ENCODE results near the gene TBC1D9. TPM values are rescaled to one million over a fixed set of nuclear protein-coding genes. Genes with fewer than 3 reads are reported as not detected.

TBC1D9 gene
- total and polyA plus RNA-seq, 11 donors: 4.6 to 26.5 (median 13.3) TPM

- TF ChIP-seq CTCF (IDR thresholded peaks at IDR 0.05) (no peak), POLR2A (IDR thresholded peaks at IDR 0.05) (no peak)
- Histone ChIP-seq H3K9me3 (no peaks in the 10 kb centered on the region), H3K36me3 (no peaks in the 10 kb centered on the region), H3K4me3 (no peak overlapping the region), H3K4me1 (peaks cover 4 to 26% (median 10%) of the 10 kb centered on the region in 12 donors), H3K27me3 (no peaks in the 10 kb centered on the region), H3K27ac (no peak overlapping the region)
- intact Hi-C loops (cut with DNase I): loop anchor here in 3 of 10 donors (5.0 to 10.0 kb wide), 2 partner anchors 76 to 78 kb away; partner anchors contain the start of gene ELMOD2 (in 3 of the 3)
- WGBS, 4 donors: 83 to 89% (median 87%) methylated on average over 8 of the region's 8 CpGs
- ATAC-seq: no peak
- no peak for DNase-seq
Measured at GRCh38 chr4:140600408-140600807, 155.8 kb downstream of the TBC1D9 start.

- 56 to 79% (median 71%) methylated on average over 1 of the region's 1 CpG for WGBS, 4 donors
- Histone ChIP-seq H3K9me3 (peaks cover 0 to 6% (median 0%) of the 10 kb centered on the region in 12 donors), H3K27ac (no peak overlapping the region), H3K4me3 (no peak overlapping the region), H3K27me3 (no peaks in the 10 kb centered on the region), H3K4me1 (no peaks in the 10 kb centered on the region), H3K36me3 (no peaks in the 10 kb centered on the region)
- intact Hi-C loops (cut with DNase I): loop anchor here in 2 of 10 donors (5.0 to 10.0 kb wide), 2 partner anchors 257 to 260 kb away; no protein-coding TSS in a partner anchor
- DNase-seq (no peak), ATAC-seq (peak in 3 of 4 donors; percentile 53 to 65 (median 53))
- TF ChIP-seq POLR2A (IDR thresholded peaks at IDR 0.05) (no peak), CTCF (IDR thresholded peaks at IDR 0.05) (peak; percentile 30 to 59 (median 44))
Measured at GRCh38 chr4:140595065-140595464, 161.1 kb downstream of the TBC1D9 start.

- 59 to 73% (median 65%) methylated on average over 1 of the region's 1 CpG for WGBS, 4 donors
- Histone ChIP-seq H3K27me3 (peaks cover 0 to 21% (median 3%) of the 10 kb centered on the region in 9 donors), H3K4me1 (peaks cover 0 to 1% (median 0%) of the 10 kb centered on the region in 12 donors), H3K36me3 (no peaks in the 10 kb centered on the region), H3K27ac (no peak overlapping the region), H3K4me3 (no peak overlapping the region), H3K9me3 (no peaks in the 10 kb centered on the region)
- no peak for ATAC-seq
- no peak for DNase-seq
- intact Hi-C loops (cut with DNase I): no loop called here
- TF ChIP-seq POLR2A (IDR thresholded peaks at IDR 0.05) (no peak), CTCF (IDR thresholded peaks at IDR 0.05) (no peak)
Measured at GRCh38 chr4:140584439-140584838, 171.7 kb downstream of the TBC1D9 start.

GRCh38 chr4:140581078-140581477 lies 175.1 kb downstream of the TBC1D9 start:
- DNase-seq (no peak), ATAC-seq (no peak)
- Histone ChIP-seq H3K9me3 (no peaks in the 10 kb centered on the region), H3K27ac (no peak overlapping the region), H3K36me3 (no peaks in the 10 kb centered on the region), H3K4me1 (peaks cover 0 to 5% (median 0%) of the 10 kb centered on the region in 12 donors), H3K4me3 (no peak overlapping the region), H3K27me3 (peaks cover 0 to 47% (median 11%) of the 10 kb centered on the region in 9 donors)
- intact Hi-C loops (cut with DNase I): no loop called here
- WGBS, 4 donors: 41 to 62% (median 56%) methylated on average over 3 of the region's 3 CpGs
- TF ChIP-seq POLR2A (IDR thresholded peaks at IDR 0.05): no peak
- TF ChIP-seq CTCF (IDR thresholded peaks at IDR 0.05): no peak
